Mucosa of stomach (tissue), 1 donor: ENCODE results near the gene ASPRV1.

Experiments
- H3K27me3 ChIP-seq: one replicate; pipeline ENCODE4 v1.7.0; 2013; ENCODE audit warnings: mild to moderate bottlenecking, low read length; ENCODE audit not compliant: control insufficient read depth, insufficient read depth
- H3K36me3 ChIP-seq: one replicate; pipeline ENCODE4 v1.7.0; 2013; ENCODE audit warnings: low read length; ENCODE audit not compliant: control insufficient read depth, insufficient read depth
- H3K4me1 ChIP-seq: one replicate; pipeline ENCODE4 v1.7.0; 2013; ENCODE audit warnings: mild to moderate bottlenecking, low read length; ENCODE audit not compliant: control insufficient read depth, insufficient read depth
- H3K4me3 ChIP-seq: one replicate; pipeline ENCODE4 v1.7.0; 2013; ENCODE audit warnings: low read length
- H3K9ac ChIP-seq: one replicate; pipeline ENCODE4 v1.7.0; 2013; ENCODE audit warnings: mild to moderate bottlenecking, low read length, moderate library complexity
- H3K9me3 ChIP-seq: one replicate; pipeline ENCODE4 v1.7.0; 2013; ENCODE audit warnings: mild to moderate bottlenecking, low read length, moderate library complexity; ENCODE audit not compliant: control insufficient read depth
- donor health status: Pancreatic carcinoma.

ASPRV1 gene

GRCh38 chr2:69998761-69999160 is 37.3 kb upstream of the ASPRV1 start:
- Histone ChIP-seq H3K27me3 (no peaks in the 10 kb centered on the region), H3K9ac (no peak overlapping the region), H3K9me3 (no peaks in the 10 kb centered on the region), H3K4me1 (peaks cover 12% of the 10 kb centered on the region), H3K36me3 (no peaks in the 10 kb centered on the region), H3K4me3 (no peak overlapping the region)

GRCh38 chr2:69997015-69997830 is 35.8 kb upstream of the ASPRV1 start:
- Histone ChIP-seq H3K36me3 (no peaks in the 10 kb centered on the region), H3K4me3 (no peak overlapping the region), H3K9me3 (no peaks in the 10 kb centered on the region), H3K9ac (no peak overlapping the region), H3K27me3 (no peaks in the 10 kb centered on the region), H3K4me1 (peaks cover 12% of the 10 kb centered on the region)

- no peak overlapping the region for H3K4me3 ChIP-seq
- H3K9ac ChIP-seq = no peak overlapping the region
- H3K36me3 ChIP-seq = no peaks in the 10 kb centered on the region
- H3K27me3 ChIP-seq = no peaks in the 10 kb centered on the region
- H3K4me1 ChIP-seq = peaks cover 12% of the 10 kb centered on the region
- no peaks in the 10 kb centered on the region for H3K9me3 ChIP-seq
These were observed 34.1 kb upstream of the ASPRV1 start for GRCh38 chr2:69995511-69995910.

GRCh38 chr2:69994166-69994565 is 32.7 kb upstream of the ASPRV1 start:
- H3K9me3 ChIP-seq = no peaks in the 10 kb centered on the region
- H3K9ac ChIP-seq = no peak overlapping the region
- no peaks in the 10 kb centered on the region for H3K36me3 ChIP-seq
- peaks cover 21% of the 10 kb centered on the region for H3K4me1 ChIP-seq
- H3K4me3 ChIP-seq = no peak overlapping the region
- H3K27me3 ChIP-seq = no peaks in the 10 kb centered on the region

- Histone ChIP-seq H3K4me1 (peaks cover 26% of the 10 kb centered on the region), H3K36me3 (no peaks in the 10 kb centered on the region), H3K27me3 (no peaks in the 10 kb centered on the region), H3K4me3 (no peak overlapping the region), H3K9ac (no peak overlapping the region), H3K9me3 (no peaks in the 10 kb centered on the region)
These were observed 32.3 kb upstream of the ASPRV1 start for GRCh38 chr2:69993708-69994107.

GRCh38 chr2:69993048-69993565 is 31.7 kb upstream of the ASPRV1 start:
- Histone ChIP-seq H3K9ac (no peak overlapping the region), H3K36me3 (no peaks in the 10 kb centered on the region)

GRCh38 chr2:69992310-69993047 is 31.0 kb upstream of the ASPRV1 start:
- no peak overlapping the region for H3K9ac ChIP-seq
- H3K4me3 ChIP-seq = no peak overlapping the region

More at GRCh38 chr2:69993048-69993565, 31.7 kb upstream of the ASPRV1 start:
- Histone ChIP-seq H3K27me3 (no peaks in the 10 kb centered on the region), H3K4me3 (no peak overlapping the region), H3K4me1 (peaks cover 27% of the 10 kb centered on the region), H3K9me3 (no peaks in the 10 kb centered on the region)

GRCh38 chr2:69989441-69990105 is 28.1 kb upstream of the ASPRV1 start:
- Histone ChIP-seq H3K9me3 (no peaks in the 10 kb centered on the region), H3K9ac (peak overlapping the region; percentile 35), H3K27me3 (no peaks in the 10 kb centered on the region), H3K36me3 (no peaks in the 10 kb centered on the region), H3K4me1 (peaks cover 14% of the 10 kb centered on the region), H3K4me3 (no peak overlapping the region)

More at GRCh38 chr2:69992310-69993047, 31.0 kb upstream of the ASPRV1 start:
- H3K9me3 ChIP-seq = no peaks in the 10 kb centered on the region
- H3K36me3 ChIP-seq = no peaks in the 10 kb centered on the region
- no peaks in the 10 kb centered on the region for H3K27me3 ChIP-seq
- peaks cover 25% of the 10 kb centered on the region for H3K4me1 ChIP-seq

GRCh38 chr2:69989009-69989408 is 27.6 kb upstream of the ASPRV1 start:
- H3K4me3 ChIP-seq = no peak overlapping the region

GRCh38 chr2:69988086-69988635 is 26.7 kb upstream of the ASPRV1 start:
- Histone ChIP-seq H3K4me1 (peaks cover 14% of the 10 kb centered on the region), H3K4me3 (no peak overlapping the region), H3K27me3 (no peaks in the 10 kb centered on the region), H3K36me3 (no peaks in the 10 kb centered on the region), H3K9me3 (no peaks in the 10 kb centered on the region), H3K9ac (no peak overlapping the region)

More at GRCh38 chr2:69989009-69989408, 27.6 kb upstream of the ASPRV1 start:
- Histone ChIP-seq H3K27me3 (no peaks in the 10 kb centered on the region), H3K36me3 (no peaks in the 10 kb centered on the region), H3K4me1 (peaks cover 14% of the 10 kb centered on the region), H3K9me3 (no peaks in the 10 kb centered on the region), H3K9ac (no peak overlapping the region)

GRCh38 chr2:69986691-69987090 is 25.3 kb upstream of the ASPRV1 start:
- no peaks in the 10 kb centered on the region for H3K27me3 ChIP-seq
- no peak overlapping the region for H3K9ac ChIP-seq
- H3K36me3 ChIP-seq = no peaks in the 10 kb centered on the region
- peaks cover 14% of the 10 kb centered on the region for H3K4me1 ChIP-seq
- no peaks in the 10 kb centered on the region for H3K9me3 ChIP-seq
- H3K4me3 ChIP-seq = no peak overlapping the region
